GM21723 (cell line): ENCODE results near the gene GPR137B.

Experiments
- ATAC-seq: cut with Tn5 transposase; IDR thresholded peaks from one replicate; pipeline ENCODE4 v1.9.1; 2021; ENCODE audit warnings: mild to moderate bottlenecking, moderate library complexity; ENCODE audit not compliant: unreplicated experiment

Gene GPR137B

GRCh38 chr1:236114076-236114747, 28.1 kb upstream of the GPR137B start:
- no peak for ATAC-seq

GRCh38 chr1:236117710-236118109, 24.6 kb upstream of the GPR137B start:
- no peak for ATAC-seq

- no peak for ATAC-seq
Observed at GRCh38 chr1:236119943-236120484, 22.3 kb upstream of the GPR137B start.

GRCh38 chr1:236120721-236121153, 21.6 kb upstream of the GPR137B start:
- no peak for ATAC-seq

GRCh38 chr1:236122176-236122575, 20.2 kb upstream of the GPR137B start:
- peak; percentile 45 for ATAC-seq

GRCh38 chr1:236123563-236123962, 18.8 kb upstream of the GPR137B start:
- ATAC-seq, result no peak

GRCh38 chr1:236124965-236125364, 17.4 kb upstream of the GPR137B start:
- ATAC-seq, result no peak

GRCh38 chr1:236127045-236127444, 15.3 kb upstream of the GPR137B start:
- ATAC-seq, result no peak

GRCh38 chr1:236128646-236129178, 13.6 kb upstream of the GPR137B start:
- no peak for ATAC-seq

GRCh38 chr1:236129306-236129705, 13.0 kb upstream of the GPR137B start:
- no peak for ATAC-seq

GRCh38 chr1:236130372-236130771, 12.0 kb upstream of the GPR137B start:
- no peak for ATAC-seq

- no peak for ATAC-seq
Observed at GRCh38 chr1:236131916-236132315, 10.4 kb upstream of the GPR137B start.

- no peak for ATAC-seq
Observed at GRCh38 chr1:236132420-236133046, 9.8 kb upstream of the GPR137B start.

- ATAC-seq, result no peak
Observed at GRCh38 chr1:236133339-236133738, 9.0 kb upstream of the GPR137B start.

GRCh38 chr1:236133802-236134201, 8.5 kb upstream of the GPR137B start:
- ATAC-seq, result no peak

- ATAC-seq, result no peak
Observed at GRCh38 chr1:236137285-236137852, 5.0 kb upstream of the GPR137B start.

- no peak for ATAC-seq
Observed at GRCh38 chr1:236139495-236139894, 2.8 kb upstream of the GPR137B start.

- ATAC-seq, result no peak
Observed at GRCh38 chr1:236140705-236141446, 1.5 kb upstream of the GPR137B start.

GRCh38 chr1:236141447-236142252, 689 bp upstream of the GPR137B start:
- no peak for ATAC-seq
